Measurements from ENCODE around the gene SUMO3. TPM values are rescaled to one million over a fixed set of nuclear protein-coding genes. Genes with fewer than 3 reads are reported as not detected.

SUMO3 gene
- total and polyA plus RNA-seq, 4 donors: 35.1 to 51.0 (median 40.6) TPM

GRCh38 chr21:44816761-44817505 lies 929 bp downstream of the SUMO3 start (continued):
- TF ChIP-seq MAX (IDR thresholded peaks at IDR 0.05) (no peak), ATF3 (IDR thresholded peaks at IDR 0.05) (no peak), FOXA2 (IDR thresholded peaks at IDR 0.05) (no peak), RXRA (IDR thresholded peaks at IDR 0.05) (no peak), TAF1 (conservative IDR thresholded peaks at IDR 0.05) (no peak), FOXA1 (IDR thresholded peaks at IDR 0.05) (no peak), HNF4A (conservative IDR thresholded peaks at IDR 0.05) (no peak)

- 62% methylated on average over 10 of the region's 10 CpGs for whole genome bisulfite sequencing
Measured at GRCh38 chr21:44815852-44816628, 1.8 kb downstream of the SUMO3 start.

More at GRCh38 chr21:44815852-44816628, 1.8 kb downstream of the SUMO3 start:
- H3K27me3 ChIP-seq (ENCODE audit: control insufficient read depth in 4 of 4, insufficient read depth in 4 of 4, low read length in 3 of 4): no peaks in the 10 kb centered on the region
- DNase-seq (ENCODE audit: low spot score): no peak
- H3K4me1 ChIP-seq (ENCODE audit: control insufficient read depth in 4 of 4, insufficient read depth in 4 of 4, low read length in 3 of 4): peaks cover 6 to 14% (median 12%) of the 10 kb centered on the region in 4 donors
- H3K9ac ChIP-seq (ENCODE audit: low read depth in 1 of 2, low read length in 2 of 2): no peak overlapping the region
- H3K27ac ChIP-seq (ENCODE audit: low read depth in 1 of 2, low read length in 2 of 2): no peak overlapping the region
- H3K36me3 ChIP-seq (ENCODE audit: control insufficient read depth in 4 of 4, insufficient read depth in 3 of 4, low read depth in 1 of 4, low read length in 3 of 4): peaks cover 0 to 7% (median 4%) of the 10 kb centered on the region in 4 donors
- no peak overlapping the region for H3K4me3 ChIP-seq (ENCODE audit: low read depth in 1 of 3, low read length in 3 of 3)
- H3K9me3 ChIP-seq (ENCODE audit: control insufficient read depth in 4 of 4, low read length in 3 of 4): peaks cover 0 to 3% (median 0%) of the 10 kb centered on the region in 4 donors
- TF ChIP-seq FOXA2 (IDR thresholded peaks at IDR 0.05): no peak
- TF ChIP-seq ZBTB33 (IDR thresholded peaks at IDR 0.05): no peak
- TF ChIP-seq SP1 (IDR thresholded peaks at IDR 0.05): peak; percentile 54
- peak; percentile 43 to 57 for TF ChIP-seq RXRA (IDR thresholded peaks at IDR 0.05)
- no peak for TF ChIP-seq EGR1 (IDR thresholded peaks at IDR 0.05; ENCODE audit: low read depth in 2 of 2)
- no peak for TF ChIP-seq MAX (IDR thresholded peaks at IDR 0.05)
- no peak for TF ChIP-seq CTCF (IDR thresholded peaks at IDR 0.05; ENCODE audit: low read depth, low read length, missing input control)
- TF ChIP-seq NR2F2 (IDR thresholded peaks at IDR 0.05): peak; percentile 67
- no peak for TF ChIP-seq TAF1 (conservative IDR thresholded peaks at IDR 0.05)
- TF ChIP-seq HNF4A (conservative IDR thresholded peaks at IDR 0.05): peak; percentile 74 to 91
